T-helper 17 cell (primary cell): ENCODE data around the gene ITPRID2. TPM values are rescaled to one million over a fixed set of nuclear protein-coding genes. Genes with fewer than 3 reads are reported as not detected.

ENCODE experiments used
- ATAC-seq: fragments of 150-1000 bp; cut with Tn5 transposase; 2 replicates; pipeline ENCODE4 v1.10.0; 2021; ENCODE audit warnings: mild to moderate bottlenecking, moderate library complexity
- DNase-seq, 3 donors: peaks; one replicate each; pipeline versions ENCODE4 v3.0.0 to v3.0.0-alpha.2; 2020 to 2021
- H3K9me3 ChIP-seq: one replicate; pipeline ENCODE4 v1.7.0; 2013; ENCODE audit warnings: low read length, mild to moderate bottlenecking; ENCODE audit not compliant: control insufficient read depth, poor library complexity, severe bottlenecking
- H3K27ac Mint-ChIP-seq: one replicate; pipeline ENCODE4 v1.8.0; 2022; ENCODE audit warnings: mild to moderate bottlenecking, moderate library complexity, mixed read lengths
- H3K27me3 Mint-ChIP-seq: one replicate; pipeline ENCODE4 v1.8.0; 2022; ENCODE audit warnings: mixed read lengths
- H3K36me3 Mint-ChIP-seq: one replicate; pipeline ENCODE4 v1.8.0; 2022; ENCODE audit warnings: low read depth, mixed read lengths
- H3K4me1 Mint-ChIP-seq: one replicate; pipeline ENCODE4 v1.8.0; 2022; ENCODE audit warnings: mild to moderate bottlenecking, mixed read lengths
- H3K4me3 Mint-ChIP-seq: one replicate; pipeline ENCODE4 v1.8.0; 2022; ENCODE audit warnings: mild to moderate bottlenecking, moderate library complexity, mixed read lengths
- total RNA-seq, 4 donors: library from RNA in 2 of 4; stranded (reverse) in 2 of 4; gene quantifications; one replicate each; pipeline ENCODE4 v1.2.3 and lab custom pipeline; 2022 to 2026

The ITPRID2 gene
- total RNA-seq, 2 donors from 2014 or later, result 32.9 to 77.1 TPM

DNA sequence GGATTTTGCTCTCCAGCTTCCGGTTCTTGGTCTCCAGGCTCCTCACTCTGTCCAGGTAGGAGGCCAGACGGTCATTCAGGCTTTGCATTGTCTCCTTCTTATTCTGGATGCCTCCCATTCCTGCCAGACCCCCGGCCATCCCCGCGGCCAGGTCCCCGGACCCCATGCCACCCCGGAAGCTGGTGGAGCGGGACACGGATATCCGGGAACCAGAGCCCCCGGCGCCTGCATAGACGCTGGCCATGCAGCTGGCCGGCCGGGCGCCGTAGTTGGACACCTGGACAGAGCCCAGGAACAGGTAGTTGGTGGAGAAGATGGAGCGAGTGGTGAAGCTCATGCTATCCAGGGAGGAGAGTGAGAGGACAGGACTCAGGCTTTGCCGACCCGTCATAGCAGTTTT, 70.6 kb downstream of the ITPRID2 start:
- no peak for ATAC-seq
- H3K4me1 Mint-ChIP-seq, result peaks cover 3% of the 10 kb centered on the region

DNA sequence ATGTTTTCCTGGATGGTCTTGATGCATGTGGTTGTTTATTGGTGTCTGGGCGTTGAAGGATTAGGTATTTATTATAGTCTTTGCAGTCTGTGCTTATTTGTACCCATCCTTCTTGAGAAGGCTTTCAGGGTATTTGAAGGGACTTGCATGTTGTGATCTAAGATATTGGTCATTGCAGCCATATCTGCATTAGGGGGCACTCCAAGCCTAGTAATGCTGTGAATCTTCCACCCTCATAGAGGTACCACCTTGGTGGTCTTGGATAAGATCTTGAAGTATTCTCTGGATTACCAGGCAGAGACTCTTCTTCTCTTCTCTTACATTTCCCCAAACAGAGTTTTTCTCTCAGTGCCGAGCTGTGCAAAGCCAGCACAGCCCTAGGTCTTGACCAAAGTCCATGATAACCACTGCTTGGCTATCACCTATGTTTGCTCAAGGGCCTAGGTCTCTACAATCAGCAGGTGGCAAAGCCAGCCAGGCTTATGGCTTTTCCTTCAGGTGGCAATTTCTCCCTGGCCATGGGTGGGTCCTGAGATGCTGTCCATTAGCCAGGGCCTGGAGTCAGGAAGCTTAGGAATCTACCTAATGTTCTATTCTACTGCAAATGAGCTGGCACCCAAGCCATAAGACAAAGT, 78.7 kb downstream of the ITPRID2 start:
- Mint-ChIP-seq H3K4me3 (no peak overlapping the region), H3K27me3 (peaks cover 23% of the 10 kb centered on the region), H3K27ac (no peak overlapping the region), H3K4me1 (no peaks in the 10 kb centered on the region), H3K36me3 (no peaks in the 10 kb centered on the region)
- DNase-seq (no peak), ATAC-seq (no peak)
- no peaks in the 10 kb centered on the region for H3K9me3 ChIP-seq

More for the DNA sequence above, 70.6 kb downstream of the ITPRID2 start:
- no peaks in the 10 kb centered on the region for H3K9me3 ChIP-seq
- DNase-seq, result no peak
- no peak overlapping the region for H3K4me3 Mint-ChIP-seq
- H3K36me3 Mint-ChIP-seq, result peaks cover 2% of the 10 kb centered on the region
- H3K27me3 Mint-ChIP-seq, result peaks cover 41% of the 10 kb centered on the region
- no peak overlapping the region for H3K27ac Mint-ChIP-seq

DNA sequence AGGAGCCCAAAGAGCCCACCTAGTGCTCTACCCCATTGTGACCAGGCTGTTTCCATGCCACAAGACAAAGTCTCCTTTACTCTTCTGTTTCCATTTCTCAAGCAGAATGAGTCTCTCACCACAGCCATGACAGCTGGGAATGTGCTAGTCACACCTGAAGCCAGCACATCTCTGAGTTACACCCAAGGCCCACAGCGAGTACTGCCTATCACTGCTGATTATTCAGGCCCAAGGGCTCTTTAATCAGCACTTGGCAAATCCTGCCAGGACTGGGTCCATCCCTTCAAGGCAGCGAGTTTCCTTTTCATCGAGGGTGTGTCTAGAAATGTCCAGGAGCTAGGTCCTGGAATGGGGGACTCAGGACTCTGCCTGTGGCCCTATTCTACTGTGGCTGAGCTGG, 79.5 kb downstream of the ITPRID2 start:
- Mint-ChIP-seq H3K4me3 (no peak overlapping the region), H3K4me1 (no peaks in the 10 kb centered on the region), H3K27me3 (peaks cover 23% of the 10 kb centered on the region), H3K36me3 (no peaks in the 10 kb centered on the region), H3K27ac (no peak overlapping the region)
- ATAC-seq (no peak), DNase-seq (no peak)
- H3K9me3 ChIP-seq, result no peaks in the 10 kb centered on the region

DNA sequence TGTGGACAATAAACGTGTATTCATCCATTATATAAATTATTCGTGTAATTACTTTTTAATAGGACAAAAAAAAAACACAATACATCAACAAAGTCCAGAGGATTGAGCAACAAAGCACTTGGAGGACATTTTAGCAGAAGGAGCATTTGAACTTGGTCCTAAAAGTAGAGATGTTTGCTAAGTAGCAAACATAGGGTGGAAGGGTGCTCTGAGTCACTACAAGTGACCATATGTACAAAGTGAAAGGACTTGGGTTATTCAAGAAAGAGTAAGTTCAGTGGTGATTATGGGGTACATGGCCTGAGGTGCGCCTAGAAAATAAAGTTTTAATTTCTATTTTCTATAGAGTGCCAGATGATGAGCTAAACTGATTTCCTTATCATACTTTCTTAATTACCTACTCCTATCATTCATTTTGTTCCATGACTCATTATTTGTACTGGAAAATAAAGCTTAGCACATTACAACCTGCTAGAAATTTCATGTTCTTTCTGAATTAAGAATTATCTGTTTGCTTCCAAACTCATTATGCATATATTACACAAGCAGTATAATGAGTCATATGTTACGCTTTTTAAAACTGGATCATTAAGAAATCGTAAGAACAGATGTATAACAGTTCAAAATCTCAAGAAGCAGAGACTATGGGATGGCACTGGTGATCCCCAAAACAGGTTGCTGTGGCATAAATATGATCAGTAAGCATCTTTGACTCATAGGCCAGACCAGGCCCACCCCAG, 81.1 kb downstream of the ITPRID2 start:
- no peak for ATAC-seq
- no peaks in the 10 kb centered on the region for H3K9me3 ChIP-seq
- H3K36me3 Mint-ChIP-seq, result no peaks in the 10 kb centered on the region
- H3K4me3 Mint-ChIP-seq, result no peak overlapping the region
- H3K27ac Mint-ChIP-seq, result no peak overlapping the region
- DNase-seq, result no peak
- H3K27me3 Mint-ChIP-seq, result peaks cover 23% of the 10 kb centered on the region
- no peaks in the 10 kb centered on the region for H3K4me1 Mint-ChIP-seq

DNA sequence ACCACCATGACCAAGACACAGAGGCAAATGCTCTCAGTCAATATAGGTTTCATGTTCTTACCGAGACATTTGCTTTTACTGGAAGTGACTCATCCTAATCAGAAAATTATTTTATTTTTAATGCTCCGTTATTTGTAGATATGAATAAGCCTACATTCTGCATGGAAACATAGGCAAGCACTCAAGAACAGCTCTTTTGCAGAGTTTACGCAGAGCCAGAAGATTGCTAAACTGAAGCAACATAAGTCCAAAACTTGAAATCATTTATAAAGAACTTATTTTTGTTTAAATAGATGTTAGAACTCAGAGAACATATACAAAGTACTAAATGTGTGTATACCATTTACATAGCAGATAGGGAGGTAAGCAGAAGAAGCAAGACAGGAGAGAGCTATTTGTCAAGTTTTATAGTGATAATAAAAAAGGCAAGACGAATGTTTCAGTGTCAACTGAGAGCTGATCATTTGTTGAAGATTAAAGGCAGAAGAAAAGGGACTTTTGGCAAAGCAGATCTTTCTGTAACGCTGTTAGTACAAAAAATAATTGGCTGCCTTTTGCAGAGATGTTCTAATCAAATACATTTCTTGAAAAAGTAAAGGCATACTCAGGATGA, 81.7 kb downstream of the ITPRID2 start:
- Mint-ChIP-seq H3K27me3 (peaks cover 17% of the 10 kb centered on the region), H3K4me1 (no peaks in the 10 kb centered on the region), H3K27ac (no peak overlapping the region), H3K4me3 (no peak overlapping the region), H3K36me3 (no peaks in the 10 kb centered on the region)
- ATAC-seq, result no peak
- H3K9me3 ChIP-seq, result no peaks in the 10 kb centered on the region
- no peak for DNase-seq

DNA sequence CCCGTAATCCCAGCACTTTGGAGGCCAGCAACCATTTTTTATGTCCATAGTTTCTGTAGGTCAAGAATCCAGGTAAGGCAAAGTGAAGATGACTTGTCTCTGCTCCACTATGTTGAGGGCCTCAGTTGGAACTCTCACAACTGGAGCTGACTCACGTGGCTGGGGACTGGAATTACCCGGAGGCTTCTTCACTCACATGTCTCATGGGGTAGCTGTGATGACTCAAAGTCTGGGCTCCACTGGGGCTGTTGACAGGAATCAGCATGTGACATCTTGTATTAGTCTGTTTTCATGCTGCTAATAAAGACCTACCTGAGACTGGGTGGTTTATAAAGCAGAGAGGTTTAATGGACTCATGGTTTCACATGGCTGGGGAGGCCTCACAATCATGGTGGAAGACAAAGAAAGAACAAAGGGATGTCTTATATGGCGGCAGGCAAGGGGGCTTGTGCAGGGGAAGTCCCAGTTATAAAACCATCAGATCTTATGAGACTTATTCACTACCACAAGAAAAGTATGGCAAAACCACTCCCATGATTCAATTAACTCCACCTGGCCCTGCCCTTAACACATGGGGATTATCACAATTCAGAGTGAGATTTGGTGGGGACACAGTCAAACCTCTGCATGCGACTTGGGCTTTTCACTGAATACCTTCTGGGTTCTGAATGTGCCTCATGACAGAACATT, 86.3 kb downstream of the ITPRID2 start:
- Mint-ChIP-seq H3K4me3 (no peak overlapping the region), H3K4me1 (no peaks in the 10 kb centered on the region), H3K36me3 (no peaks in the 10 kb centered on the region), H3K27me3 (peaks cover 2% of the 10 kb centered on the region), H3K27ac (no peak overlapping the region)
- H3K9me3 ChIP-seq, result no peaks in the 10 kb centered on the region
- no peak for ATAC-seq
- no peak for DNase-seq

DNA sequence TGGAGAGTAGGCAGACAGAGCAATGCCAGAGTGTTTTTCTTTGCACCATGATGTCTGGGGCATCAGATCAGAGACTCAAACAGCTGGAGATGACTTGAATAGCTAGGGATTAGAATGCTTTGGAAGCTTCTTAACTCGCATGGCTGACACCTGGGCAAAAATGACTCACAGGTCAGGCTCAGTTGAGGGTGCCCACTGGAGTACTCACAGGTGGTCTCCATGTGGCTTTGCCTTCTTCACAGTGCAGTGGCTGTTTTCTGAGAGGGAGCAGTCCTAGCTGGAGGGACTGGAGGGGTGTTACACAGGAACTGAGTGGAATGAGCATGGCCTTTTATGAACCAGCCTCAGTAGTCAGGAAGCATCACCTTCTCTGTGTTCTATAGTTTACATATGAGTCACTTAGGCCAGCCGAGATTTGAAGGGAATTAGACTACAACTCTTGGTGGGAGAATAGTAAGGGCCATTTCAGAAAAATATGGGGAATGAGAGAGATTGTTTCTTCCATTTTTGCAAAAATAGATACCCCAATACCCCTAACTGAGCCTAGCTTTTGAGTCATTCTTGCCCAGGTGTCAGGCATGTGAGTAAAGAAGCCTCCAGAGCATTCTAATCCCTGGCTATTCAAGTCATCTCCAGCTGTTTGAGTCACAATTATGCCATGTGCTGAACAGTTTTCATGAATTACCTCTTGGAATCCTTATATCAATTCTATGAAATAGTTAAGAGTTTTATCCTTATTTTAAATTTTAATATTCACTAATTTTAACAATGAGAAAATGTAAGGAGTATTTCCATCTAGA, 87.0 kb downstream of the ITPRID2 start:
- no peak overlapping the region for H3K27ac Mint-ChIP-seq
- H3K36me3 Mint-ChIP-seq, result no peaks in the 10 kb centered on the region
- H3K9me3 ChIP-seq, result no peaks in the 10 kb centered on the region
- H3K27me3 Mint-ChIP-seq, result peaks cover 6% of the 10 kb centered on the region
- no peak overlapping the region for H3K4me3 Mint-ChIP-seq
- no peaks in the 10 kb centered on the region for H3K4me1 Mint-ChIP-seq
- DNase-seq (no peak), ATAC-seq (no peak)

Other genes with a start within 250 kb of the ITPRID2 start
- not detected for gene CERKL, start 234.6 kb upstream of the ITPRID2 start, total RNA-seq
- not detected for gene NEUROD1, start 211.2 kb upstream of the ITPRID2 start, total RNA-seq
- gene PPP1R1C, start 94.1 kb downstream of the ITPRID2 start, total RNA-seq, result not detected